HG02571 (cell line): ENCODE data around the gene TRIO.
"Not testable (repeated sequence)": the region's sequence is repeated elsewhere in the genome, so short reads cannot be mapped to it uniquely, and the experiment has no call there.

Source experiments
- ATAC-seq: cut with Tn5 transposase; IDR thresholded peaks from one replicate; pipeline ENCODE4 v1.9.1; 2021; ENCODE audit warnings: mild to moderate bottlenecking, moderate library complexity; ENCODE audit not compliant: unreplicated experiment

TRIO gene

GRCh38 chr5:14369780-14370179 is 226.6 kb downstream of the TRIO start:
- ATAC-seq: no peak

- no peak for ATAC-seq
Measured at GRCh38 chr5:14370386-14370785, 227.2 kb downstream of the TRIO start.

GRCh38 chr5:14373685-14374084 is 230.5 kb downstream of the TRIO start:
- ATAC-seq: no peak

- ATAC-seq: no peak
Measured at GRCh38 chr5:14374100-14374499, 231.0 kb downstream of the TRIO start.

GRCh38 chr5:14376789-14377188 is 233.6 kb downstream of the TRIO start:
- ATAC-seq: no peak

- ATAC-seq: no peak
Measured at GRCh38 chr5:14379739-14380497, 236.8 kb downstream of the TRIO start.

GRCh38 chr5:14380712-14381111 is 237.6 kb downstream of the TRIO start:
- ATAC-seq: no peak

GRCh38 chr5:14382640-14383039 is 239.5 kb downstream of the TRIO start:
- no peak for ATAC-seq

- no peak for ATAC-seq
Measured at GRCh38 chr5:14383923-14384322, 240.8 kb downstream of the TRIO start.

- no peak for ATAC-seq
Measured at GRCh38 chr5:14385019-14385418, 241.9 kb downstream of the TRIO start.

GRCh38 chr5:14386884-14387624 is 243.9 kb downstream of the TRIO start:
- ATAC-seq: no peak

GRCh38 chr5:14388741-14389140 is 245.6 kb downstream of the TRIO start:
- ATAC-seq: no peak

GRCh38 chr5:14392552-14392951 is 249.4 kb downstream of the TRIO start:
- ATAC-seq: not testable (repeated sequence)

GRCh38 chr5:14394365-14394764 is 251.2 kb downstream of the TRIO start:
- ATAC-seq: no peak

GRCh38 chr5:14395411-14395810 is 252.3 kb downstream of the TRIO start:
- no peak for ATAC-seq

GRCh38 chr5:14396066-14396465 is 252.9 kb downstream of the TRIO start:
- ATAC-seq: no peak

GRCh38 chr5:14396737-14397136 is 253.6 kb downstream of the TRIO start:
- ATAC-seq: no peak

GRCh38 chr5:14397717-14398116 is 254.6 kb downstream of the TRIO start:
- ATAC-seq: no peak

- ATAC-seq: no peak
Measured at GRCh38 chr5:14399054-14399692, 256.0 kb downstream of the TRIO start.

GRCh38 chr5:14400085-14400484 is 256.9 kb downstream of the TRIO start:
- ATAC-seq: no peak

- no peak for ATAC-seq
Measured at GRCh38 chr5:14400611-14401010, 257.5 kb downstream of the TRIO start.

- no peak for ATAC-seq
Measured at GRCh38 chr5:14401639-14402038, 258.5 kb downstream of the TRIO start.
